ENCODE measurements around the gene SUN3.

The SUN3 gene

GRCh38 chr7:48059706-48060105, 30.8 kb upstream of the SUN3 start:
- no peak overlapping the region for H3K4me3 ChIP-seq (replicated peaks; ENCODE audit: low read depth, low read length)
- H3K27me3 ChIP-seq (replicated peaks; ENCODE audit: control insufficient read depth, insufficient read depth, low read length): no peaks in the 10 kb centered on the region
- no peaks in the 10 kb centered on the region for H3K36me3 ChIP-seq (ENCODE audit: control insufficient read depth, insufficient read depth, low read length)
- no peak for DNase-seq (ENCODE audit: extremely low read depth, insufficient read length)
- TF ChIP-seq, protein P1, sequence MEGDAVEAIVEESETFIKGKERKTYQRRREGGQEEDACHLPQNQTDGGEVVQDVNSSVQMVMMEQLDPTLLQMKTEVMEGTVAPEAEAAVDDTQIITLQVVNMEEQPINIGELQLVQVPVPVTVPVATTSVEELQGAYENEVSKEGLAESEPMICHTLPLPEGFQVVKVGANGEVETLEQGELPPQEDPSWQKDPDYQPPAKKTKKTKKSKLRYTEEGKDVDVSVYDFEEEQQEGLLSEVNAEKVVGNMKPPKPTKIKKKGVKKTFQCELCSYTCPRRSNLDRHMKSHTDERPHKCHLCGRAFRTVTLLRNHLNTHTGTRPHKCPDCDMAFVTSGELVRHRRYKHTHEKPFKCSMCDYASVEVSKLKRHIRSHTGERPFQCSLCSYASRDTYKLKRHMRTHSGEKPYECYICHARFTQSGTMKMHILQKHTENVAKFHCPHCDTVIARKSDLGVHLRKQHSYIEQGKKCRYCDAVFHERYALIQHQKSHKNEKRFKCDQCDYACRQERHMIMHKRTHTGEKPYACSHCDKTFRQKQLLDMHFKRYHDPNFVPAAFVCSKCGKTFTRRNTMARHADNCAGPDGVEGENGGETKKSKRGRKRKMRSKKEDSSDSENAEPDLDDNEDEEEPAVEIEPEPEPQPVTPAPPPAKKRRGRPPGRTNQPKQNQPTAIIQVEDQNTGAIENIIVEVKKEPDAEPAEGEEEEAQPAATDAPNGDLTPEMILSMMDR (IDR thresholded peaks at IDR 0.05; ENCODE audit: insufficient read depth, low read length, poor library complexity, severe bottlenecking): no peak

- Histone ChIP-seq H3K4me3 (replicated peaks; ENCODE audit: low read depth, low read length) (no peak overlapping the region), H3K27me3 (replicated peaks; ENCODE audit: control insufficient read depth, insufficient read depth, low read length) (no peaks in the 10 kb centered on the region), H3K36me3 (ENCODE audit: control insufficient read depth, insufficient read depth, low read length) (no peaks in the 10 kb centered on the region)
- no peak for DNase-seq (ENCODE audit: extremely low read depth, insufficient read length)
- TF ChIP-seq, protein P1 (IDR thresholded peaks at IDR 0.05; ENCODE audit: insufficient read depth, low read length, poor library complexity, severe bottlenecking): no peak
Measured at GRCh38 chr7:48058990-48059389, 30.1 kb upstream of the SUN3 start.

- no peak for DNase-seq (ENCODE audit: extremely low read depth, insufficient read length)
Measured at GRCh38 chr7:48053736-48054135, 24.8 kb upstream of the SUN3 start.

DNA sequence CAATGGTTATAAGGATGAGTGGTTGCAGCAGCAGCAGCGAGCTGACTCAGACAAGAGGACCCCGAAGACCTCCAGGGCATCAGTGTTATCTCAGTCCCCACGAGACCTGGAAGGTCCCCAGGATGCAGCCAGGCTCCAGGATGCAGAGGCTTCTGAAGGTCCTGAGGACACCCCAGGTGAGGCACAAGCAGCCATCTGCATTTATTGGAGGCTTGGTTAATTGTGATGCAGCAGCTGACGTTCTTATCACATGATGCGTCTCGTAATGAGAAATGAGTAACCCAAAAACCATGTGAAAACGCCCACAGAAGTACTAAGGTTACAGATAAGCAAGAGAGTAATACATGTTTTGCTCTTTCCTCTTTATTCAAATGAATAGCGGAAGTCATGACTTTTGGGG, 23.8 kb upstream of the SUN3 start:
- no peaks in the 10 kb centered on the region for H3K36me3 ChIP-seq (ENCODE audit: control insufficient read depth, insufficient read depth, low read length)
- no peak for DNase-seq (ENCODE audit: extremely low read depth, insufficient read length)
- TF ChIP-seq, protein P1 (IDR thresholded peaks at IDR 0.05; ENCODE audit: insufficient read depth, low read length, poor library complexity, severe bottlenecking): no peak
- no peaks in the 10 kb centered on the region for H3K27me3 ChIP-seq (replicated peaks; ENCODE audit: control insufficient read depth, insufficient read depth, low read length)
- H3K4me3 ChIP-seq (replicated peaks; ENCODE audit: low read depth, low read length): no peak overlapping the region

More at GRCh38 chr7:48053736-48054135, 24.8 kb upstream of the SUN3 start:
- Histone ChIP-seq H3K36me3 (ENCODE audit: control insufficient read depth, insufficient read depth, low read length) (no peaks in the 10 kb centered on the region), H3K27me3 (replicated peaks; ENCODE audit: control insufficient read depth, insufficient read depth, low read length) (no peaks in the 10 kb centered on the region), H3K4me3 (replicated peaks; ENCODE audit: low read depth, low read length) (no peak overlapping the region)
- TF ChIP-seq, protein P1 (IDR thresholded peaks at IDR 0.05; ENCODE audit: insufficient read depth, low read length, poor library complexity, severe bottlenecking): no peak

GRCh38 chr7:48049850-48050249, 20.9 kb upstream of the SUN3 start:
- no peak for DNase-seq (ENCODE audit: extremely low read depth, insufficient read length)
- Histone ChIP-seq H3K27me3 (replicated peaks; ENCODE audit: control insufficient read depth, insufficient read depth, low read length) (no peaks in the 10 kb centered on the region), H3K4me3 (replicated peaks; ENCODE audit: low read depth, low read length) (no peak overlapping the region), H3K36me3 (ENCODE audit: control insufficient read depth, insufficient read depth, low read length) (no peaks in the 10 kb centered on the region)
- TF ChIP-seq, protein P1 (IDR thresholded peaks at IDR 0.05; ENCODE audit: insufficient read depth, low read length, poor library complexity, severe bottlenecking): no peak

DNA sequence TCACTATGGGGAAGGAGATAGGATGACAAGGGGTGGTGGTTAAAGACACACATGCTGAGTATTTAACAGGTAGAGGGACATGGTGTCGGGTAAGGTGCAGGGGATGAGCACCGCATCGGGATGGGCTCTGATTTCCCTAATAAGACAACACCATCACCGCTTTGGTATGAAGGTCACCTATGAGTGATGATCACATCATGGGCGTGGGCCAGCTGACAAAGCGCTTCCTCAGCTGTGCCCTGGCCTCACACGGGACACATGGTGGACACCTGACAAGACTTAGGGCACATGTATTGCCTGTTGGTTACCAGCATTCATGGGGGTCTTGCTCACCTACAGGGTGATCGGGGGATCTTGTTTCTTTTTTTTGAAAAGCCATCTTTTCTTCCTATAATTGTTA, 19.2 kb upstream of the SUN3 start:
- Histone ChIP-seq H3K36me3 (ENCODE audit: control insufficient read depth, insufficient read depth, low read length) (no peaks in the 10 kb centered on the region), H3K27me3 (replicated peaks; ENCODE audit: control insufficient read depth, insufficient read depth, low read length) (no peaks in the 10 kb centered on the region), H3K4me3 (replicated peaks; ENCODE audit: low read depth, low read length) (no peak overlapping the region)
- no peak for DNase-seq (ENCODE audit: extremely low read depth, insufficient read length)
- TF ChIP-seq, protein P1 (IDR thresholded peaks at IDR 0.05; ENCODE audit: insufficient read depth, low read length, poor library complexity, severe bottlenecking): no peak

All from GM06990 (cell line).